HCT116 (cell line): ENCODE data around the gene HRG.

Experiments
- CEBPB ChIP-seq: IDR thresholded peaks from 2 replicates; pipeline ENCODE4 v1.6.1; 2012; ENCODE audit warnings: low read depth
- EZH2 ChIP-seq: fragments of 200-600 bp; sonication (generic); IDR thresholded peaks from 2 replicates; pipeline ENCODE4 v1.6.1; 2017; ENCODE audit warnings: antibody characterized with exemption, mixed run types
- EZH2phosphoT487 ChIP-seq: fragments of 200-600 bp; IDR thresholded peaks from 2 replicates; pipeline ENCODE4 v1.6.1; 2018; ENCODE audit warnings: antibody characterized with exemption, borderline replicate concordance
- JUND ChIP-seq: IDR thresholded peaks from 2 replicates; pipeline ENCODE4 v1.6.1; 2012
- POLR2A ChIP-seq: IDR thresholded peaks from 2 replicates; pipeline ENCODE4 v1.7.0; 2011; ENCODE audit warnings: borderline replicate concordance; ENCODE audit not compliant: insufficient read depth, insufficient read length; ENCODE audit errors: extremely low read depth
- POLR2AphosphoS5 ChIP-seq: IDR thresholded peaks from 2 replicates; pipeline ENCODE4 v1.6.1; 2011; ENCODE audit warnings: mild to moderate bottlenecking, low read depth, low read length, moderate library complexity
- RAD21 ChIP-seq: IDR thresholded peaks from 2 replicates; pipeline ENCODE4 v1.6.1; 2012; ENCODE audit warnings: low read depth, mild to moderate bottlenecking
- YY1 ChIP-seq: IDR thresholded peaks from 2 replicates; pipeline ENCODE4 v1.6.1; 2011; ENCODE audit warnings: low read length, low read depth, moderate library complexity, mild to moderate bottlenecking; ENCODE audit not compliant: insufficient replicate concordance; ENCODE audit errors: extremely low read depth
- TF ChIP-seq, protein P1 (sequence below), 3 experiments: fragments of 200-600 bp in 1 of 3; sonication (generic) in 1 of 3; IDR thresholded peaks in 2 of 3; conservative IDR thresholded peaks in 1 of 3; 2 replicates each; pipeline ENCODE4 v1.5.1; 2012 to 2017; ENCODE audit warnings: low read depth in 2 of 3, low read length in 2 of 3, antibody characterized with exemption in 1 of 3, borderline replicate concordance in 1 of 3, control low read depth in 1 of 3, mild to moderate bottlenecking in 1 of 3, mixed read lengths in 1 of 3, mixed run types in 1 of 3, moderate library complexity in 1 of 3; ENCODE audit not compliant: insufficient read depth in 1 of 3
- TF ChIP-seq, protein P2 (sequence below): IDR thresholded peaks from 2 replicates; pipeline ENCODE4 v1.6.1; 2012

DNA sequence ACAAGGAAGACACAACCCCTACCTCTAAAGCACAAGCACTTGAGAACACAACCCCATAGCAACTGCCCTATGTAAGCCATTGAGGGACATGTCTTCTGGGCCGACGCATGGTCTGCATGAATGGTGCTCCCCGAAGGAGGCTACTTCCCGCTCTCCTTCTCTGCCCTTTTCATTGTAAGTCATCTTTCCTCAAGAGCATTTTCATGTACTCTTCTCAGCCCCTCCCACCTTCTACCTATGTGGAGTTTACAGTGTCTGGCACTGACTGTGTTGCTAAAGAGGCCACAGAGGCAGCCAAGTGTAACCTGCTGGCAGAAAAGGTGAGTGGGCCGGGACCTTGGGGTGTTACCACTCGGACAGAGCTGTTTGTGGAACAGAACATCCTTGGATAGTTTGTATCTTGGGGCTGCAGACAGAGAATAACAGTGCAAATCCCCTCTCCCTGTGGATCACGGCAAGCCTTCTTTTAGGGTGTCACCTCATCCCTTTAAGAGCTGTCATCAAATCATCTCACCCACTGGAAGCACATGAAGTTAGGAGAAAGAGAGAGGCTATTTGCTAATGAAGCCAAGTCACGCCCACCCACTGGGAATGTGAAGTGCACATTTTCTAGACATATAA, 47.4 kb upstream of the HRG start:
- TF ChIP-seq, protein P1, sequence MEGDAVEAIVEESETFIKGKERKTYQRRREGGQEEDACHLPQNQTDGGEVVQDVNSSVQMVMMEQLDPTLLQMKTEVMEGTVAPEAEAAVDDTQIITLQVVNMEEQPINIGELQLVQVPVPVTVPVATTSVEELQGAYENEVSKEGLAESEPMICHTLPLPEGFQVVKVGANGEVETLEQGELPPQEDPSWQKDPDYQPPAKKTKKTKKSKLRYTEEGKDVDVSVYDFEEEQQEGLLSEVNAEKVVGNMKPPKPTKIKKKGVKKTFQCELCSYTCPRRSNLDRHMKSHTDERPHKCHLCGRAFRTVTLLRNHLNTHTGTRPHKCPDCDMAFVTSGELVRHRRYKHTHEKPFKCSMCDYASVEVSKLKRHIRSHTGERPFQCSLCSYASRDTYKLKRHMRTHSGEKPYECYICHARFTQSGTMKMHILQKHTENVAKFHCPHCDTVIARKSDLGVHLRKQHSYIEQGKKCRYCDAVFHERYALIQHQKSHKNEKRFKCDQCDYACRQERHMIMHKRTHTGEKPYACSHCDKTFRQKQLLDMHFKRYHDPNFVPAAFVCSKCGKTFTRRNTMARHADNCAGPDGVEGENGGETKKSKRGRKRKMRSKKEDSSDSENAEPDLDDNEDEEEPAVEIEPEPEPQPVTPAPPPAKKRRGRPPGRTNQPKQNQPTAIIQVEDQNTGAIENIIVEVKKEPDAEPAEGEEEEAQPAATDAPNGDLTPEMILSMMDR (IDR thresholded peaks at IDR 0.05 in 2 of 3, conservative IDR thresholded peaks at IDR 0.05 in 1 of 3; ENCODE audit: borderline replicate concordance in 1 of 3, insufficient read depth in 1 of 3, low read depth in 2 of 3, low read length in 2 of 3): no peak
- TF ChIP-seq RAD21: no peak
- TF ChIP-seq EZH2phosphoT487: no peak
- no peak for TF ChIP-seq YY1
- no peak for TF ChIP-seq POLR2AphosphoS5
- no peak for TF ChIP-seq EZH2
- TF ChIP-seq, protein P2, sequence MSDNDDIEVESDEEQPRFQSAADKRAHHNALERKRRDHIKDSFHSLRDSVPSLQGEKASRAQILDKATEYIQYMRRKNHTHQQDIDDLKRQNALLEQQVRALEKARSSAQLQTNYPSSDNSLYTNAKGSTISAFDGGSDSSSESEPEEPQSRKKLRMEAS: no peak
- TF ChIP-seq POLR2A: no peak
- TF ChIP-seq CEBPB: no peak
- TF ChIP-seq JUND: no peak
